Mammary epithelial cell (primary cell): Measurements from ENCODE around the gene MED15.

ENCODE experiments used
- EZH2 ChIP-seq: IDR thresholded peaks from 2 replicates; pipeline ENCODE4 v1.6.1; 2012; ENCODE audit warnings: low read length, inconsistent platforms, borderline replicate concordance
- TF ChIP-seq, protein P1 (sequence below), 2 donors: IDR thresholded peaks in 1 of 2; conservative IDR thresholded peaks in 1 of 2; 2 replicates each; pipeline ENCODE4 v1.5.1; 2011 to 2012; ENCODE audit warnings: inconsistent platforms in 2 of 2, low read length in 2 of 2, mild to moderate bottlenecking in 2 of 2, control low read depth in 1 of 2, low read depth in 1 of 2; ENCODE audit not compliant: insufficient read depth in 1 of 2; ENCODE audit errors: extremely low read depth in 1 of 2

- TF ChIP-seq, protein P1, sequence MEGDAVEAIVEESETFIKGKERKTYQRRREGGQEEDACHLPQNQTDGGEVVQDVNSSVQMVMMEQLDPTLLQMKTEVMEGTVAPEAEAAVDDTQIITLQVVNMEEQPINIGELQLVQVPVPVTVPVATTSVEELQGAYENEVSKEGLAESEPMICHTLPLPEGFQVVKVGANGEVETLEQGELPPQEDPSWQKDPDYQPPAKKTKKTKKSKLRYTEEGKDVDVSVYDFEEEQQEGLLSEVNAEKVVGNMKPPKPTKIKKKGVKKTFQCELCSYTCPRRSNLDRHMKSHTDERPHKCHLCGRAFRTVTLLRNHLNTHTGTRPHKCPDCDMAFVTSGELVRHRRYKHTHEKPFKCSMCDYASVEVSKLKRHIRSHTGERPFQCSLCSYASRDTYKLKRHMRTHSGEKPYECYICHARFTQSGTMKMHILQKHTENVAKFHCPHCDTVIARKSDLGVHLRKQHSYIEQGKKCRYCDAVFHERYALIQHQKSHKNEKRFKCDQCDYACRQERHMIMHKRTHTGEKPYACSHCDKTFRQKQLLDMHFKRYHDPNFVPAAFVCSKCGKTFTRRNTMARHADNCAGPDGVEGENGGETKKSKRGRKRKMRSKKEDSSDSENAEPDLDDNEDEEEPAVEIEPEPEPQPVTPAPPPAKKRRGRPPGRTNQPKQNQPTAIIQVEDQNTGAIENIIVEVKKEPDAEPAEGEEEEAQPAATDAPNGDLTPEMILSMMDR (conservative IDR thresholded peaks at IDR 0.05 in 1 of 2, IDR thresholded peaks at IDR 0.05 in 1 of 2; ENCODE audit: extremely low read depth in 1 of 2, insufficient read depth in 1 of 2, low read depth in 1 of 2, low read length in 2 of 2), result no peak
- no peak for TF ChIP-seq EZH2
Observed at GRCh38 chr22:20507253-20508066, at the start of gene MED15.
